ENCODE measurements around the gene DNAH6. TPM values are rescaled to one million over a fixed set of nuclear protein-coding genes. Genes with fewer than 3 reads are reported as not detected.

The DNAH6 gene
- total and polyA plus RNA-seq, 10 of the 15 experiments (the other 5 are each of a cell fraction or from before 2014, with no cell fraction given), result 0.07 to 1.0 (median 0.29) TPM

- no peaks in the 10 kb centered on the region for H3K79me2 ChIP-seq (ENCODE audit: control insufficient read depth, insufficient read depth, low read length)
- H4K20me1 ChIP-seq (ENCODE audit: control insufficient read depth, insufficient read depth), result no peaks in the 10 kb centered on the region; the same call in 1 of the 2 replicates
- no peak for DNase-seq (ENCODE audit: low read depth, low spot score)
- no peak overlapping the region for H3K27ac ChIP-seq (ENCODE audit: control insufficient read depth, insufficient read depth)
- no peak overlapping the region for H3K4me2 ChIP-seq (ENCODE audit: control insufficient read depth, insufficient read depth)
- H3K4me3 ChIP-seq, result no peak overlapping the region
- no peak overlapping the region for H2AFZ ChIP-seq (ENCODE audit: control insufficient read depth, low read depth, low read length)
- no peak for FAIRE-seq
- 39% methylated on average over 11 of the region's 12 CpGs for WGBS (ENCODE audit: insufficient coverage, insufficient replicate concordance, low lambda C conversion rate, missing lambda C conversion rate)
- ChIA-PET CTCF (interaction anchor here (0.9 to 1.0 kb wide), 2 partner anchors 49 to 92 kb away, joined by 3 to 4 read pairs; no protein-coding TSS in a partner anchor), POLR2A (interaction anchor here (0.6 to 1.4 kb wide), 4 partner anchors 9 to 1954 kb away, joined by 3 to 5 read pairs (median 4); no protein-coding TSS in a partner anchor), RAD21 (ENCODE audit: unreplicated experiment) (interaction anchor here (1.4 to 3.5 kb wide), 2 partner anchors 92 kb away, joined by 3 to 12 read pairs; no protein-coding TSS in a partner anchor), SMC1A (ENCODE audit: uncharacterized antibody, unreplicated experiment) (interaction anchor here (0.7 to 1.5 kb wide), 3 partner anchors 20 to 465 kb away, joined by 3 to 5 read pairs (median 5); no protein-coding TSS in a partner anchor)
- no TSS peak for BruUV-seq (replicated peaks)
- no peaks in the 10 kb centered on the region for H3K27me3 ChIP-seq (replicated peaks in 1 of 2; ENCODE audit: control insufficient read depth in 2 of 2, insufficient read depth in 2 of 2, low read length in 1 of 2)
- in situ Hi-C loops (cut with MboI), result no loop called here
- TF ChIP-seq TBL1XR1 (IDR thresholded peaks at IDR 0.05; ENCODE audit: low read depth, low read length) (no peak), CUX1 (IDR thresholded peaks at IDR 0.05; ENCODE audit: insufficient replicate concordance, low read depth, low read length) (no peak), ESRRA (IDR thresholded peaks at IDR 0.05; ENCODE audit: low read length) (no peak), MYC (IDR thresholded peaks at IDR 0.05; ENCODE audit: insufficient read depth, insufficient read length, insufficient replicate concordance, low read length, severe bottlenecking) (no peak), CEBPZ (IDR thresholded peaks at IDR 0.05; ENCODE audit: low read depth, low read length) (no peak), ASH2L (IDR thresholded peaks at IDR 0.05; ENCODE audit: borderline replicate concordance, low read depth) (no peak), BCL3 (IDR thresholded peaks at IDR 0.05; ENCODE audit: borderline replicate concordance, insufficient read depth, low read depth, low read length, poor library complexity, severe bottlenecking) (no peak), ZNF217 (IDR thresholded peaks at IDR 0.05) (no peak), POLR2AphosphoS2 (IDR thresholded peaks at IDR 0.05; ENCODE audit: low read depth, low read length) (no peak)
- intact Hi-C loops (cut with micrococcal nuclease; ENCODE audit: unreplicated experiment), result no loop called here
- no peak for ATAC-seq
- peaks cover 6% of the 10 kb centered on the region for H3K4me1 ChIP-seq (ENCODE audit: control insufficient read depth, insufficient read depth, low read length)
- H3K9ac ChIP-seq (ENCODE audit: control insufficient read depth, insufficient read depth, low read length), result no peak overlapping the region
- no peaks in the 10 kb centered on the region for H3K36me3 ChIP-seq (ENCODE audit: control insufficient read depth in 2 of 2, insufficient read depth in 2 of 2, low read length in 1 of 2)
- peaks cover 3% of the 10 kb centered on the region; the same call in 2 of the 3 replicates for H3K9me3 ChIP-seq (replicated peaks; ENCODE audit: control insufficient read depth, insufficient read depth, low read length)
Observed at GRCh38 chr2:84833481-84834150, 317.3 kb downstream of the DNAH6 start.

All from GM12878 (cell line).